Femur (tissue), 1 donor: ENCODE results near the gene SMARCA2.
A peak's percentile ranks its signal among the peaks of the same experiment; 100 is the strongest.

Experiments
- DNase-seq: peaks from one replicate; pipeline ENCODE4 v3.0.0-alpha.2; 2017

SMARCA2 gene

DNA sequence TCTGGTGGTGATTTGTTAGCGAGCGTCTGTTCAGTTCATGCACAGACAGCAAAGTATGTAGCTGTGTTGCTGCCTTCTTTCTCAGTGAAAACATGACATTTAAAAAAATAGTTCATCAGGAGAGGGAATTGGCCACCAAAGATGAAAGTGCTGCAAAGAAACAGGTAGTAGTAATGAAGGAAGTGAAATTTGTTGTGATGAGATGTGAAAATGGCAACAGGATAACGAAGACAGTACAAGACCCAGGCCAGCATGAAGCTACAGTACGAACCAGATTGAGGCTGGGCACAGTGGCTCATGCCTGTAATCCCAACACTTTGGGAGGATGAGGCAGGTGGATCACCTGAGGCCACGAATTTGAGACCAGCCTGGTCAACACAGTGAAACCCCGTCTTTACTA, 136.0 kb downstream of the SMARCA2 start:
- DNase-seq = no peak

GRCh38 chr9:2152966-2153629, 138.0 kb downstream of the SMARCA2 start:
- DNase-seq = no peak

- DNase-seq = no peak
Measured at GRCh38 chr9:2153630-2154217, 138.6 kb downstream of the SMARCA2 start.

GRCh38 chr9:2154731-2155130, 139.6 kb downstream of the SMARCA2 start:
- no peak for DNase-seq

DNA sequence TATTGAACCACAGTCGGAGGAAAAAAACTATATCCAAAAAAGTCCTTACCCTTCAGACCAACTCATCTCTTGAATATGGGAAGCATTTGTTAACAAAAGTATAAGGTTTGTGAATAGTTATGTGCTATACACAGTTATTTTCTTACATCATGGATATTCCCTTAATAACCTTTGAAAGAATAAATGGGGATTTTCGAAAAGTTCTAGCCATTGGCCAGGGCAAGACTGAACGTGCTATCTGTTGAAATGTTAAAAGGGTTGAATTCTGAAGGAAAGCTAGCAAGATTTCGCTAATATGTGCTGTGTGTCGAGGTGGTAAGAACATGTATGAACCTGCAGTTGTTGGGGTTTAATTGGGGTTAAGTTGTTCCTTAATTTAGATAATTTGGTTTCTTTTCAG, 140.8 kb downstream of the SMARCA2 start:
- DNase-seq = no peak

- DNase-seq = peak; percentile 60
Measured at GRCh38 chr9:2157277-2158110, 142.3 kb downstream of the SMARCA2 start.

- peak; percentile 63 for DNase-seq
Measured at GRCh38 chr9:2158111-2158610, 143.0 kb downstream of the SMARCA2 start.

GRCh38 chr9:2158766-2159430, 143.8 kb downstream of the SMARCA2 start:
- DNase-seq = no peak

DNA sequence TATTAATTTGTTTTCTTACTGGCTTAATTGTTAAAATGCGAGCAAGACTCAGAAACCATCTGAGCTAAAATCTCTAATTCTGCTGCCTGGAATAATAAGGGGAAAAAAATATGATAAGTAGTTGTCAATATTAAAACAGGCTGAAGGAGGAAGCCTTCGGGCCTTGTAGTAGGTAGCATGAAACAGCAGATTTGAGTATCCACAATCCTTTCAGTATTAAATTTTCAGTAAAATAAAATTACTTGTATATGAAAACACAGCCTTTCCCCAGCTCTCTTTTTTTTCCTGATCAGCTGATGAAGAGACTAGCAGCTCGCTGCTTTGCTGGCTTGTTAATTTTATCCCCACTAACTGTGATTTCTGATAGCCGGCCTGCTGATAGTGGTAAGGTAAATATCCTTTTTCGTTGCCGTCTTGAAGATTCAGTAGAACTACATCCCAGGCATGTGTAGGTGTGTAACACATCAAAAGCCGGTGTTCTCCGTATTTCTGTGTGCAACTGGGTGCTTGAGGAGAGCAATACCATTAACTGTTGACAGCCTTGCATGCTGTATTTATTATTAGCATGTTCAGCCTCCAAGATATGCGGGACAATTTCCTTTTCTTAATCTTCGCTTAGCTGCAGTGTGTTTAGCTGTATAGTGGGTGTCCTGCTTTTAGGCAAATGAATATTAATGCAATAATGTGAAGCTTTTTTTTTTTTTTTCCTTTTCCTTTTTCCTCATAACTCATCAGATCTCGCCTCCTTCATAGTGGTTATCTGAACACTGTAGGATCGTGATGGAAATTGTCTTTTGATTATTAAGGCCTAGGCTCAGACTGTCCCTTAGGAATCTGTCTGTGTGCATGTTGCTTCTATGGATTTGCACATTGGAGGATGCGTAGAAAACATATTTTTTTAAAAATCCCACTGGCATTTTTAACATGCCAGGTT, 144.6 kb downstream of the SMARCA2 start:
- no peak for DNase-seq

- no peak for DNase-seq
Measured at GRCh38 chr9:2161661-2162060, 146.5 kb downstream of the SMARCA2 start.

GRCh38 chr9:2163231-2163885, 148.2 kb downstream of the SMARCA2 start:
- DNase-seq = no peak

DNA sequence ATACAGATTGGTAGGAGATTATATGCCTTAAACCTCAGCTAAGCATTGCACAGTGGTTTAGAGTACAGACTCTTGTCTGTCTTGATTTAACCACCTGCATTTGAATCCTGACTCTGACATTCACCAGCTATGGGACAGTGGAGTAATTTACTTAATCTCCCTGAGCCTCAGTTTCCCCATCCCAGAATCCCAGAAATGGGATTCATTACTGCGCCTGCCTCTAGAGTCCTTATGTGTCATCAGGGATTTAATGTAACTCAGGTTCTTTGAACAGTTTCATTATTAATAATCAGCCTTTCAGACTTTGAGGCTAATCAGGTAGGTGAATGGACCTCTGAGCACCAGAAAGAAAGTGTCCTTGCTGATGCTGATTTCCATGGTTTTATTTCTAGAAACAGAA, 149.1 kb downstream of the SMARCA2 start:
- no peak for DNase-seq

- no peak for DNase-seq
Measured at GRCh38 chr9:2166203-2166602, 151.1 kb downstream of the SMARCA2 start.

- DNase-seq = no peak
Measured at GRCh38 chr9:2169035-2169434, 153.9 kb downstream of the SMARCA2 start.

DNA sequence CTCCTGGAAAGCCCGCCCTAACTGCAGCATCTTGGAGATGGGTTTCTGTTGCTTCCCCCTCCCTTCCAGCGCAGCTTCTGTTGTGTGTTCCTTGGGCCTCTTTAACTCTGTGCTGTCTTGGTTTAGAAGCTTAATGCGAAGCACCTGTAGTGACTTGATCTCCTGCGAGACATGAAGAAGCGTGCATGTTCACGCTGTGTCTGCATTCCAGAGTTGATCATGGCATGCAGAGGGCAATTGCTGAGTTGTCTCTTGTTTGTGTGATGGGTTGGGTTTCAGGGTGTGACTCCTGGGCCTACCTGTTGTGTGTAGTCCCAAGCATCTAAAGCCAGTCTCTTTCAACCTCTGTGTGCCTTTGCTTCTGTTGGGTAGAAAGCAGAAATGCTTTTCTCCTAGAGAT, 155.6 kb downstream of the SMARCA2 start:
- no peak for DNase-seq

GRCh38 chr9:2173170-2173569, 158.0 kb downstream of the SMARCA2 start:
- no peak for DNase-seq

DNA sequence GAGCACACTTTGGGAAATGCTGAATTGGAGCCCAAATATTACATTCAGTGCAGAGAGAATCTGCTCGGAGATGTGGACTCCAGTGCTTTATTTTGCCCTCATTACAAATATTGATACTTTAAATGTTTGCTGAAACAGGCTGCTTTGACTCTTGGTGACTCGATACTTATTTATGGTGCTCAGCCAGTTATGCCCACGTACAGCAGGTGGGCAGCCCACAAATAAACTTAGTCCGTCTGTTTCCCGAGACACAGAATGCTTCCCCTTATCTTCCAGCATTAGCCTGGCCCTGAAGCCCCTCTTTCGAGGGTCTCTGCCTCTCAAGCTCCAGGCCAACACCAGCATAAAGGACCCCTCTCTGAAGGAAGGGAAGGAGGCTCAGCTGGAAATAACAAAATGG, 158.7 kb downstream of the SMARCA2 start:
- no peak for DNase-seq

DNA sequence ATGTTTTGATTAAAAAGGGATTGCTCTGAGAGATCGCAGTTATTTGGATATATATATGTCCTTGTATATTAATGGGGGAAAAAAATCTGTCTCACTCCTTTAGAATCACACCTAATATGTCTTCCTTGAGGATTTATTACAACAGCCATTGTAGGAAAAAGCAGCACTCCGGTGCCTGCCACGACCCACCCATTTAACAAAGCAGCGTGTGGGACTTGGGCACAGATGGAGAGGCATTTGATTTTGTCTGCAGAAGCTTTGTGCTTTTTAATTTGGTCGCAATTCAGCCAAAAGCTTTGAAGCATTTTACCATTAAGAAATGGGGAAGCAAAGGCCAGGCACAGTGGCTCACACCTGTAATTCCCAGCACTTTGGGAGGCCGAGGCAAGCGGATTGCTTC, 159.2 kb downstream of the SMARCA2 start:
- DNase-seq = no peak

DNA sequence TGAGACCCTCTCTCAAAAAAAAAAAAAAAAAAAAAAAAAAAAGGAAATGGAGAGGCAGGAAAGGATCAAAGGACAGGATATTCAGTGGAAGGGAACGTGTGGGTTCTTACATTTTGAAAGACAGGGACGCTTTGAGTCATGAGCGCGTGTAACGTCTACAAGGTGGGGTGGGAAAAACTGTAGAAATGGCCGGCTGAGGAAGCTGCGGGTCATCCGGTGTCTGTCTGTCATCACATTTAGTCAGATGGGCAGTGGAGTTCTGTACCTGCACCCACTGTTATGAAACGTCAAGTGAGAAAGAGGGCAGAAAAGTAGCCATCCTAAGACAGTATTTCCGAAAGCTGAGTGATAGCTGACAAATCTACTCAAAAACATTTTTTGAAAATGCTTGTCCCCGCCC, 159.8 kb downstream of the SMARCA2 start:
- DNase-seq = no peak

- no peak for DNase-seq
Measured at GRCh38 chr9:2177121-2177520, 162.0 kb downstream of the SMARCA2 start.

DNA sequence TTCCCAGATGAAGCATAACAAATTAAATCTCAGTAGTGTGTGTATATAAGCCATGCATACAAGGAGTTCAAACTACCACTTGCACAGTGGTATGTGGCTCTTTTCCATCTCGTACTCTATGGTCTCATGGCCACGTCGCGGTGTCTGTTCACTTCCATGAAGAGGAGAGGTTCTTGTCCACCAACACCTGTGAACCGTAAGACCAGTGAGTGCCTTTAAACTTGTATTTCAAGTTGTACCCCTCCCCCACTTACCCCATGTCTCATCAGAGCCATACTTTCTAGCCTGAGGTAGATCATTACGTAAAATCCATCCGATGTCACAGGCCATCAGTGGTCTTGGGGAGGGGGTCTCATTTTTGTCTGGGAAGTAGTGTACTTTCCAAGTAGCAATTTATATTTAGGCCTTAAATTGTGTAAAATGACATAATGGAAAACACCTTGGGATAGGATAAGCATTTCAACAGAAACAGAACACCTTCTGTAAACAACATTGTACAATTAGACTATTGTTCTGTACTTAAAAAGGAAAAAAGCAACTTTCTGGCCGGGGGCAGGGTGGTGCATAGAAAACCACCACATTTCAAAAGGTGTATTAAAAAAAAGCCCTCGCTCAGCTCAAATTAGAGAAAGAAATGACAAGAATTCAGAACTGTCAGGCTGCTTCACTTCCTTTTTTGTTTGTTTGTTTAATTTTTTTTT, 163.0 kb downstream of the SMARCA2 start:
- DNase-seq = no peak
